IPS-18a (cell line): ENCODE data around the gene TNFRSF8.

Experiments
- H3K27ac ChIP-seq: one replicate; pipeline ENCODE4 v1.5.1; 2013; ENCODE audit warnings: low read length
- H3K27me3 ChIP-seq: one replicate; pipeline ENCODE4 v1.6.1; 2013; ENCODE audit warnings: mild to moderate bottlenecking, low read length; ENCODE audit not compliant: control insufficient read depth, insufficient read depth
- H3K36me3 ChIP-seq: one replicate; pipeline ENCODE4 v1.6.1; 2013; ENCODE audit warnings: low read depth, low read length; ENCODE audit not compliant: control insufficient read depth
- H3K4me1 ChIP-seq: one replicate; pipeline ENCODE4 v1.6.1; 2013; ENCODE audit warnings: low read depth, low read length; ENCODE audit not compliant: control insufficient read depth
- H3K4me3 ChIP-seq: one replicate; pipeline ENCODE4 v1.5.1; 2013; ENCODE audit warnings: low read length
- H3K9ac ChIP-seq: one replicate; pipeline ENCODE4 v1.6.1; 2013; ENCODE audit warnings: mild to moderate bottlenecking, low read length, moderate library complexity
- H3K9me3 ChIP-seq: one replicate; pipeline ENCODE4 v1.6.1; 2013; ENCODE audit warnings: low read depth, low read length; ENCODE audit not compliant: control insufficient read depth

TNFRSF8 gene

GRCh38 chr1:12180315-12180714 lies 117.2 kb downstream of the TNFRSF8 start:
- Histone ChIP-seq H3K4me3 (no peak overlapping the region), H3K9ac (no peak overlapping the region), H3K27ac (no peak overlapping the region), H3K4me1 (peaks cover 5% of the 10 kb centered on the region), H3K27me3 (no peaks in the 10 kb centered on the region), H3K9me3 (no peaks in the 10 kb centered on the region), H3K36me3 (no peaks in the 10 kb centered on the region)

GRCh38 chr1:12180903-12181302 lies 117.8 kb downstream of the TNFRSF8 start:
- Histone ChIP-seq H3K27me3 (no peaks in the 10 kb centered on the region), H3K27ac (no peak overlapping the region), H3K4me1 (peaks cover 4% of the 10 kb centered on the region), H3K9me3 (no peaks in the 10 kb centered on the region), H3K9ac (no peak overlapping the region), H3K36me3 (no peaks in the 10 kb centered on the region), H3K4me3 (no peak overlapping the region)

GRCh38 chr1:12181568-12181967 lies 118.5 kb downstream of the TNFRSF8 start:
- Histone ChIP-seq H3K27ac (no peak overlapping the region), H3K36me3 (no peaks in the 10 kb centered on the region), H3K9ac (no peak overlapping the region), H3K4me1 (peaks cover 4% of the 10 kb centered on the region), H3K27me3 (no peaks in the 10 kb centered on the region), H3K9me3 (no peaks in the 10 kb centered on the region), H3K4me3 (no peak overlapping the region)

GRCh38 chr1:12182410-12182984 lies 119.4 kb downstream of the TNFRSF8 start:
- no peaks in the 10 kb centered on the region for H3K27me3 ChIP-seq
- no peak overlapping the region for H3K9ac ChIP-seq
- no peaks in the 10 kb centered on the region for H3K36me3 ChIP-seq
- H3K27ac ChIP-seq, result no peak overlapping the region
- H3K9me3 ChIP-seq, result no peaks in the 10 kb centered on the region
- H3K4me1 ChIP-seq, result peaks cover 4% of the 10 kb centered on the region
- no peak overlapping the region for H3K4me3 ChIP-seq

GRCh38 chr1:12183095-12183794 lies 120.1 kb downstream of the TNFRSF8 start:
- H3K9ac ChIP-seq, result no peak overlapping the region
- H3K36me3 ChIP-seq, result no peaks in the 10 kb centered on the region

GRCh38 chr1:12184008-12184681 lies 121.0 kb downstream of the TNFRSF8 start:
- Histone ChIP-seq H3K4me3 (no peak overlapping the region), H3K4me1 (peaks cover 7% of the 10 kb centered on the region), H3K27me3 (no peaks in the 10 kb centered on the region), H3K36me3 (no peaks in the 10 kb centered on the region), H3K9me3 (no peaks in the 10 kb centered on the region), H3K27ac (no peak overlapping the region), H3K9ac (no peak overlapping the region)

More at GRCh38 chr1:12183095-12183794, 120.1 kb downstream of the TNFRSF8 start:
- Histone ChIP-seq H3K27me3 (no peaks in the 10 kb centered on the region), H3K9me3 (no peaks in the 10 kb centered on the region), H3K27ac (no peak overlapping the region), H3K4me3 (no peak overlapping the region), H3K4me1 (peaks cover 4% of the 10 kb centered on the region)

GRCh38 chr1:12185036-12185917 lies 122.2 kb downstream of the TNFRSF8 start:
- Histone ChIP-seq H3K27me3 (no peaks in the 10 kb centered on the region), H3K36me3 (no peaks in the 10 kb centered on the region), H3K9ac (no peak overlapping the region), H3K27ac (no peak overlapping the region), H3K4me1 (peaks cover 7% of the 10 kb centered on the region), H3K9me3 (no peaks in the 10 kb centered on the region), H3K4me3 (no peak overlapping the region)

GRCh38 chr1:12185918-12186678 lies 123.0 kb downstream of the TNFRSF8 start:
- Histone ChIP-seq H3K4me3 (no peak overlapping the region), H3K27ac (no peak overlapping the region), H3K27me3 (no peaks in the 10 kb centered on the region), H3K9ac (no peak overlapping the region), H3K36me3 (no peaks in the 10 kb centered on the region), H3K9me3 (no peaks in the 10 kb centered on the region), H3K4me1 (peaks cover 7% of the 10 kb centered on the region)

GRCh38 chr1:12186679-12186985 lies 123.5 kb downstream of the TNFRSF8 start:
- Histone ChIP-seq H3K27ac (no peak overlapping the region), H3K27me3 (no peaks in the 10 kb centered on the region), H3K9me3 (no peaks in the 10 kb centered on the region), H3K9ac (no peak overlapping the region), H3K36me3 (no peaks in the 10 kb centered on the region), H3K4me1 (peaks cover 7% of the 10 kb centered on the region), H3K4me3 (no peak overlapping the region)

GRCh38 chr1:12188115-12188514 lies 125.0 kb downstream of the TNFRSF8 start:
- Histone ChIP-seq H3K4me3 (no peak overlapping the region), H3K27ac (no peak overlapping the region), H3K4me1 (peaks cover 7% of the 10 kb centered on the region), H3K36me3 (no peaks in the 10 kb centered on the region), H3K9me3 (no peaks in the 10 kb centered on the region), H3K27me3 (no peaks in the 10 kb centered on the region), H3K9ac (no peak overlapping the region)
